Glutamatergic neuron (in vitro differentiated cells): ENCODE measurements around the gene TNS1. TPM values are rescaled to one million over a fixed set of nuclear protein-coding genes. Genes with fewer than 3 reads are reported as not detected.

Experiments
- DNase-seq: peaks from one replicate; pipeline ENCODE4 v3.0.0; 2022
- H3K27ac Mint-ChIP-seq: one replicate; pipeline ENCODE4 v1.8.0; 2020; ENCODE audit warnings: mild to moderate bottlenecking, mixed read lengths, inconsistent platforms; ENCODE audit not compliant: unreplicated experiment
- H3K27me3 Mint-ChIP-seq: one replicate; pipeline ENCODE4 v1.8.0; 2020; ENCODE audit warnings: mild to moderate bottlenecking, moderate library complexity, mixed read lengths, inconsistent platforms; ENCODE audit not compliant: unreplicated experiment
- H3K36me3 Mint-ChIP-seq: one replicate; pipeline ENCODE4 v1.8.0; 2020; ENCODE audit warnings: mild to moderate bottlenecking, mixed read lengths, inconsistent platforms; ENCODE audit not compliant: unreplicated experiment
- H3K4me1 Mint-ChIP-seq: one replicate; pipeline ENCODE4 v1.8.0; 2020; ENCODE audit warnings: mild to moderate bottlenecking, low read depth, mixed read lengths, inconsistent platforms; ENCODE audit not compliant: unreplicated experiment
- H3K4me3 Mint-ChIP-seq: one replicate; pipeline ENCODE4 v1.8.0; 2020; ENCODE audit warnings: mild to moderate bottlenecking, mixed read lengths, inconsistent platforms; ENCODE audit not compliant: unreplicated experiment
- H3K9me3 Mint-ChIP-seq: one replicate; pipeline ENCODE4 v1.8.0; 2020; ENCODE audit warnings: mild to moderate bottlenecking, moderate library complexity, mixed read lengths, inconsistent platforms; ENCODE audit not compliant: unreplicated experiment
- total RNA-seq: library from RNA; stranded (reverse); fragmentation: NEBNext Ultra II Directional; extraction: Animal tissue kit (Norgen Biotek cat#: 25700); gene quantifications from one replicate; pipeline ENCODE4 v1.2.1, GENCODE V29; 2021; ENCODE audit not compliant: unreplicated experiment
- TF ChIP-seq, protein P1 (sequence below): fragments of 200-600 bp; sonication (generic); IDR thresholded peaks from one replicate; pipeline ENCODE4 v1.5.0; 2021; ENCODE audit not compliant: partially characterized antibody, unreplicated experiment

TNS1 gene
- total RNA-seq, 1 donor from 2014 or later: 3.2 TPM

GRCh38 chr2:217923007-217923686 lies 79.6 kb downstream of the TNS1 start:
- Mint-ChIP-seq H3K36me3 (no peaks in the 10 kb centered on the region), H3K27ac (peak overlapping the region; percentile 38), H3K4me3 (no peak overlapping the region), H3K9me3 (peaks cover 2% of the 10 kb centered on the region), H3K27me3 (peaks cover 9% of the 10 kb centered on the region), H3K4me1 (peaks cover 3% of the 10 kb centered on the region)
- TF ChIP-seq, protein P1, sequence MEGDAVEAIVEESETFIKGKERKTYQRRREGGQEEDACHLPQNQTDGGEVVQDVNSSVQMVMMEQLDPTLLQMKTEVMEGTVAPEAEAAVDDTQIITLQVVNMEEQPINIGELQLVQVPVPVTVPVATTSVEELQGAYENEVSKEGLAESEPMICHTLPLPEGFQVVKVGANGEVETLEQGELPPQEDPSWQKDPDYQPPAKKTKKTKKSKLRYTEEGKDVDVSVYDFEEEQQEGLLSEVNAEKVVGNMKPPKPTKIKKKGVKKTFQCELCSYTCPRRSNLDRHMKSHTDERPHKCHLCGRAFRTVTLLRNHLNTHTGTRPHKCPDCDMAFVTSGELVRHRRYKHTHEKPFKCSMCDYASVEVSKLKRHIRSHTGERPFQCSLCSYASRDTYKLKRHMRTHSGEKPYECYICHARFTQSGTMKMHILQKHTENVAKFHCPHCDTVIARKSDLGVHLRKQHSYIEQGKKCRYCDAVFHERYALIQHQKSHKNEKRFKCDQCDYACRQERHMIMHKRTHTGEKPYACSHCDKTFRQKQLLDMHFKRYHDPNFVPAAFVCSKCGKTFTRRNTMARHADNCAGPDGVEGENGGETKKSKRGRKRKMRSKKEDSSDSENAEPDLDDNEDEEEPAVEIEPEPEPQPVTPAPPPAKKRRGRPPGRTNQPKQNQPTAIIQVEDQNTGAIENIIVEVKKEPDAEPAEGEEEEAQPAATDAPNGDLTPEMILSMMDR: no peak
- no peak for DNase-seq

GRCh38 chr2:217922101-217923006 lies 80.4 kb downstream of the TNS1 start:
- peaks cover 8% of the 10 kb centered on the region for H3K27me3 Mint-ChIP-seq
- peaks cover 6% of the 10 kb centered on the region for H3K9me3 Mint-ChIP-seq
- TF ChIP-seq, protein P1: no peak
- H3K36me3 Mint-ChIP-seq: no peaks in the 10 kb centered on the region
- H3K4me3 Mint-ChIP-seq: no peak overlapping the region
- peaks cover 8% of the 10 kb centered on the region for H3K4me1 Mint-ChIP-seq
- H3K27ac Mint-ChIP-seq: no peak overlapping the region
- DNase-seq: no peak

DNA sequence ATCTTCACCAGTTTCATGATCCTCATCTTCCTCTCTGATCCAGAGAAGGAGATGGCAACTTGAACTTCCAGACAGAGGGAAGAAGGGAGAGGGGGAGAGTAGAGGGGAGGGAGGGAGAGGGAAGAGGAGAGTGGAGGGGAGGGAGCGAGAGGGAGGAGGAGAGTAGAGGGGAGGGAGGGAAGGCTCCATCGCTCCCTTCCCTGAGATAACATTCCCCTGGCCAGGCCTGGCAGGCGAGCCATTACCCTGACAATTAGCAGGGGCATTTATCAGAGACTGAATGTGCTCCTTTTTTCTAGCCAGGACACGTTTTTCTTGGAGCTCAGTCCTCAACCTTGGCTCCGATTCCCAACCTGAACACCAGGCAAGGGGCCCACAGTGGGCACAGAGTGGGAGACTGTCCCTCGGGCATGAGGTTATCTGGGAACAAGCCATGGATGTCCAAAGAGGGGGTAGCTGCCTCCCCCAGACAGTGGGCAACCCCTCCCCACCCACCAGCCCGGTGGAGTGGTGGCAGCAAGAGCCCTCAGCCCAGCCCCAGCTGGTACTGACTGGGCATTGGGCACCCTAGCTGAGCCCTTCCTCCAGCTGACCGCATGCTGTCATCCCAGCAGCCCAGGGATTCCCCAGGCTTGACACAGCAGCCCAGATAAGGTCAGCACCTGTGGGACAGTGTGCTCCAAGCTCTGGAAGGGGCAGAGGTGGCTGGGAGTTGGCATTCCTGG lies 81.8 kb downstream of the TNS1 start:
- H3K27me3 Mint-ChIP-seq: peaks cover 3% of the 10 kb centered on the region
- no peaks in the 10 kb centered on the region for H3K36me3 Mint-ChIP-seq
- DNase-seq: no peak
- H3K9me3 Mint-ChIP-seq: peaks cover 5% of the 10 kb centered on the region
- no peak overlapping the region for H3K27ac Mint-ChIP-seq
- no peak overlapping the region for H3K4me3 Mint-ChIP-seq
- peaks cover 8% of the 10 kb centered on the region for H3K4me1 Mint-ChIP-seq
- TF ChIP-seq, protein P1: no peak

DNA sequence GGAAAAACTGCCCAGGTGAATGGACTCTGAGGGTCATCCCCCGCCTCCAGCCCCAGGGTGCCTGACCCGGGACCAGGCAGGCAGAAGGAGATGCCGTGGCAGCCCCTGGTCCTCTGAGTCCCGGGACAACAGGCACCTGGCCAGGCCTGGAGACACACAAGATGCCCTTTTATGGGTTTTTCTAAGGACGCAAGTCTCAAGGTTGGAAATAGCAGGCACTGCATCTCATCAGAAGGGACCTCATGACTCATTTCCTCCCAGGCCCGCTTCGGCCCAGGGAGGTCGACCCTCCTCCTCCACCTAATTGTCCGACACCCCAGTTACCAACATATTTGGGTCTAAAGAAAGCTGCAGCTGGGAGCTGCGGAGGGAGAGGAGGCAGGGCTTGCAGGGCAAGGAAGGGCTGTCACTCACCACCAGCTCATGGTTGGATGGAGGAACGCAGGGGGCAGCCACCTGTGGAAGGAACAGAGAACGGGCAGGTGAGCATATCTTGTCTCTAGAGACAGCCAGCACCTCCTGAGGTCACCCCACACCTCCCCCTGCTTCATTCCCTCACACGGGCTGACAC lies 82.9 kb downstream of the TNS1 start:
- Mint-ChIP-seq H3K9me3 (peaks cover 8% of the 10 kb centered on the region), H3K36me3 (no peaks in the 10 kb centered on the region), H3K27ac (no peak overlapping the region), H3K4me3 (no peak overlapping the region), H3K4me1 (peaks cover 8% of the 10 kb centered on the region), H3K27me3 (peaks cover 3% of the 10 kb centered on the region)
- no peak for DNase-seq
- TF ChIP-seq, protein P1: no peak
